NCI-H774 (cell line): ENCODE measurements around the gene SLC5A4.
"Not testable (repeated sequence)": the region's sequence is repeated elsewhere in the genome, so short reads cannot be mapped to it uniquely, and the experiment has no call there.

Source experiments
- DNase-seq: peaks from one replicate; lab custom pipeline; 2025; lab: John Stamatoyannopoulos, UW

Gene SLC5A4

GRCh38 chr22:32255217-32255616 is at the start of gene SLC5A4:
TSS of gene SLC5A4 (minus strand) at chr22:32255347. CDS start at chr22:32255329, 18 bp downstream.
- no peak for DNase-seq

GRCh38 chr22:32293921-32294320 is 38.8 kb upstream of the SLC5A4 start:
- DNase-seq: not testable (repeated sequence)

GRCh38 chr22:32286290-32286840 is 31.2 kb upstream of the SLC5A4 start:
- no peak for DNase-seq

- no peak for DNase-seq
Measured at GRCh38 chr22:32281072-32281471, 25.9 kb upstream of the SLC5A4 start.

DNA sequence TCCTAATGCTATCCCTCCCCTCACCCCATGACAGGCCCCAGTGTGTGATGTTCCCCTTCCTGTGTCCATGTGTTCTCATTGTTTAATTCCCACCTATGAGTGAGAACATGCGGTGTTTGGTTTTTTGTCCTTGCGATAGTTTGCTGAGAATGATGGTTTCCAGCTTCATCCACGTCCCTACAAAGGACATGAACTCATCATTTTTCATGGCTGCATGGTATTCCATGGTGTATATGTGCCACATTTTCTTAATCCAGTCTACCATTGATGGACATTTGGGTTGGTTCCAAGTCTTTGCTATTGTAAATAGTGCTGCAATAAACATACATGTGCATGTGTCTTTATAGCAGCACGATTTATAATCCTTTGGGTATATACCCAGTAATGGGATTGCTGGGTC is 20.2 kb upstream of the SLC5A4 start:
- not testable (repeated sequence) for DNase-seq

- DNase-seq: no peak
Measured at GRCh38 chr22:32271389-32271788, 16.2 kb upstream of the SLC5A4 start.

GRCh38 chr22:32270641-32271369 is 15.7 kb upstream of the SLC5A4 start:
- no peak for DNase-seq

DNA sequence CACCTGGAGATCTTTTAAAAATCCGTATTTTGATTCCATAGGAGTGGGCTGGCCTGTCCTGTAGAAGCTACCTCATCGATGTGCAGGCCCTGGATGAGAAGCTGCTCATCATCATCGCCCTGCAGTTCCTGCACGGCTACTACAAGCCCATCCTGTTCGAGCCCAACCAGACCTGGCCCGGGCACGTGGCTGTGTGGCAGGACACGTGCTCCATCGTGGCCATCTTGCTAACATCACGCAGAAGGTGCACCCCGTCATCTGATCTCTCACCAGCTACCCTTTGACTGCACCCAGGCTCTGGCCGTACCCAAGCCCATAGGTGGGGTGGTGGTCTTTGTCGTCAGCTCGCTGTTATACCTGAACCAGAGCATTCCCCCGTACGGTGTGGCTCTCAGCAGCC is 14.2 kb upstream of the SLC5A4 start:
- DNase-seq: no peak

DNA sequence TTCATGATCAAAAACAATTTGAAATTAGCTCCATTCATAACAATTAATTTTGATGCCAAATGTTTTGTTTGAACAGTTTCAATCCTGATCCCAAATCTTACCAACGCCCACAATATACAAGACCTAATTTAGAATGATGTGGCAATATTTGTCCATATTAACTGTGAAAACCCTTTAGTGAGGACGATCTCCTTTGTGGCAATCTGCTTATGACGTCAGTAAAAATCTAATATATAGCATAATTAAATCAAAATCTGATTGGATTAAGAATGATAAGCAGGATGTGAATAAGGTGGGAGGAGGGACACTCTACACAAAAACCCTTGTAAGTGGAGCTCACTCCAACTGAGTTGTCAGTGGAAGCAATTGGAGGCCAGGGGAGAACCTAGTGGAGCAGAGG is 11.9 kb upstream of the SLC5A4 start:
- DNase-seq: no peak

DNA sequence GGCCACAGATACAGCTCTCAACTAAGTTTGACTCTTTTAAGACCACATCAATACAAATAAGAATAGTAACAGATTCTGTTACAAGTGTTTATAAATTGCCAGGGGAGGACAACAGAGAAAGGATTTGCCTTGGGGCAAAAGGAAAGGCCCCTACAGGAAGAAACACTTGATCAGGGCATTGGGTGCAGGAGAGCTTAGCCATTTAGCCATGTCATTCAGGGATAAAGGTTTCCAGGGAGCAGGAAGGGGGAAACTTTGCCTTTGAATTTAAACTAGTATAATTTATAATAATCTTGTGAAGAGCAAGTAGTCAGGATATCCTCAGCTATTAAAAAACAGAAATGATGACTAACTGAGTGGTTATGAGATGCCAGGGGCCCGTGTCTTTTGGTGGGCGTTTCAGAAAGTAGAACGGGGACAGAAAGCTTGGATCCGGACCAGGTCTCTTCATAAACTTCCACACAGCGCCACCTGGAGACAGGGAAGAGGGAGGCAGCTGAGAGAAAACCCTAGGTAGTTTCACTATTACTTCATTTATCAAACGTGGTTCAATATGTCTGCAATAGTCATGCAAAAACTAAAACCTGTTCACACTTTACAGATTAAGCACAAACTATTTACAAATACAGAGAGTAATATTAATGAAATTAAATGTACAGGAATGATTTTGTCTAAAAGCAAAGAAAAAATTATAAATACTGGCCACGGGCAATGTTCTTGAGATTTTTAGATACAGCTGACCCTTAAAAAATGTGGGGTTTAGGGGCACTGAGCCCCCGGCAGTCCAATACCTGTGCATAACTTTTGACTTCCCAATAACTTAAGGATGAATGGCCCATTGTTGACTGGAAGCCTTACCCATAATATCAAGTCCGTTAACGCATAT is 11.0 kb upstream of the SLC5A4 start:
- DNase-seq: peak; percentile 41

- DNase-seq: not testable (repeated sequence)
Measured at GRCh38 chr22:32263678-32264077, 8.5 kb upstream of the SLC5A4 start.

DNA sequence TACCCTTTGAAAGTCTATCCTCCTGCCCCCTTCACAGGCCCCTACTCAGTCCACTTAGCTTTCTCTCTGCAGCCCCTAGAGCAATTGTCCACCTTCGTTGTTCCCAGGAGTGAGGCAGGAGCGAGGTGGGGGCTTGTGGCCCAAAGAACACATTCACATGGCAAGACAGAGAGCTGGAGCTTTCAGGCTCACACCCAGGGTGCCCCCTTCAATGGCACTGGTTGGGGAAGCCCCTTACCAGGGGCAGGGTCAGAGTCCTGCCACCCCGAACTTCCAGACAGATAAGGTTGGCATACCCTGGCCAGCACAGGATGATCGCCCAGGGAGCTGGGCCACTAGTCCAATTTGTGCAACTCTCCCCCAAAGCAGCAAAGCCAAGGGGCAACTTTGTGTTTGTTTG is 6.2 kb upstream of the SLC5A4 start:
- DNase-seq: no peak

- no peak for DNase-seq
Measured at GRCh38 chr22:32258791-32259190, 3.6 kb upstream of the SLC5A4 start.

GRCh38 chr22:32255726-32256125 is 579 bp upstream of the SLC5A4 start:
- no peak for DNase-seq

- no peak for DNase-seq
Measured at GRCh38 chr22:32249231-32249630, 5.9 kb downstream of the SLC5A4 start.

GRCh38 chr22:32248276-32248675 is 6.9 kb downstream of the SLC5A4 start:
- no peak for DNase-seq

GRCh38 chr22:32246166-32246565 is 9.0 kb downstream of the SLC5A4 start:
- no peak for DNase-seq

DNA sequence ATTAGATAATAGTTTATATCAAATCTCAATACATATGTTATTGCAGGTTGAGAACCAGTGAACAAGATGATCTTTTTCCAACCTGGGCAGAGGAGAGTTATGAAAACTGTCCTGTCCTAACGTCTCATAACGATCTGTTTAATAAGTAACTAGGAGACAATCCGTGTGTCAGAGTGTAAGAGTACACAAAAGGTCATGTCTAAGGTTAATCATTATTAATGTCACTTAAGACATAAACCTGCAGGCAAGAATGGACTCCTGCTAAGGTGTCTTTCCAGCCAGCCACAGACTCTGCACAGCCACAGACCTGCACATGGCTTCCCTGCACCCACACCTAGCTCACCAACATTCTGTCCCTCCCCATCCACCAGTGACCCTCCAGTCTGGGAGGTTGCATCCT is 10.1 kb downstream of the SLC5A4 start:
- DNase-seq: no peak

- no peak for DNase-seq
Measured at GRCh38 chr22:32244547-32244946, 10.6 kb downstream of the SLC5A4 start.

DNA sequence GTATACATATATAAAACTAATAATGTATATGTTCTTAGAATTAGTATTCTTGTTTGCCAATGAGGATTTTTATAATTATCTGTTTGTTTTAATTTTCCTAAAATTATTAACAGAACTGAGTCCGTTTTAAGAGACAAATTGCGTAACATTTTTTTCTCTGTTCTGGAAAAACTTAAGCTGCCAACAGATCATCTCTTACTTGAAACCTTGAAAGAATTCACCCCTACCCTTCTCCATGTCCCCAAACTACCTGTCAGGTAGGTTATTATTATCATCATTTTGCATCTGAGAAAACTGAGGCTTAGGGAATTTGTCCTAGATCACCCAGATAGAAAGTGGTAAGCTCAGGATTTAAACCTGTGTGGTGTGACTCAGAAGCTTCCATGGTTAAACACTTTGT is 14.7 kb downstream of the SLC5A4 start:
- no peak for DNase-seq

GRCh38 chr22:32237906-32238305 is 17.2 kb downstream of the SLC5A4 start:
- DNase-seq: peak; percentile 50

GRCh38 chr22:32236970-32237369 is 18.2 kb downstream of the SLC5A4 start:
- DNase-seq: no peak

- DNase-seq: no peak
Measured at GRCh38 chr22:32233091-32233490, 22.1 kb downstream of the SLC5A4 start.
